ENCODE measurements around the gene CFAP74. TPM values are rescaled to one million over a fixed set of nuclear protein-coding genes. Genes with fewer than 3 reads are reported as not detected.

CFAP74 gene
- polyA plus RNA-seq, 1 donor from 2014 or later: 0.22 TPM

- H3K36me3 ChIP-seq (ENCODE audit: insufficient read depth, low read length): no peaks in the 10 kb centered on the region
- no peak overlapping the region for H3K27ac ChIP-seq (ENCODE audit: low read length)
- H3K9me3 ChIP-seq (ENCODE audit: low read length): no peaks in the 10 kb centered on the region
- no peak overlapping the region for H3K4me3 ChIP-seq (ENCODE audit: low read length)
- no peak overlapping the region for H3K4me2 ChIP-seq (ENCODE audit: low read length)
- no peak overlapping the region for H2AFZ ChIP-seq (ENCODE audit: low read depth, low read length)
- H3K27me3 ChIP-seq (ENCODE audit: insufficient read depth, low read depth, low read length): no peaks in the 10 kb centered on the region
- no peaks in the 10 kb centered on the region for H3F3A ChIP-seq (ENCODE audit: insufficient read depth, low read length, poor library complexity, severe bottlenecking)
- TF ChIP-seq REST (IDR thresholded peaks at IDR 0.05; ENCODE audit: borderline replicate concordance) (no peak), TAF1 (IDR thresholded peaks at IDR 0.05; ENCODE audit: low read depth) (no peak), CTCF (IDR thresholded peaks at IDR 0.05; ENCODE audit: poor library complexity, severe bottlenecking) (no peak), MXI1 (conservative IDR thresholded peaks at IDR 0.05; ENCODE audit: poor library complexity, severe bottlenecking) (no peak), RAD21 (conservative IDR thresholded peaks at IDR 0.05) (no peak), EZH2 (IDR thresholded peaks at IDR 0.05; ENCODE audit: borderline replicate concordance, insufficient read depth, low read length, poor library complexity, severe bottlenecking) (no peak), POLR2AphosphoS5 (IDR thresholded peaks at IDR 0.05) (no peak)
- H4K20me1 ChIP-seq (ENCODE audit: insufficient read depth): no peaks in the 10 kb centered on the region
- H3K9ac ChIP-seq (ENCODE audit: low read length): no peak overlapping the region
- H3K79me2 ChIP-seq (replicated peaks; ENCODE audit: insufficient read depth, low read length): no peaks in the 10 kb centered on the region
- no peaks in the 10 kb centered on the region for H3K9me2 ChIP-seq (ENCODE audit: insufficient read depth, low read length)
These were observed 46.7 kb downstream of the CFAP74 start for GRCh38 chr1:1956586-1957532.

- Histone ChIP-seq H3K9me2 (ENCODE audit: insufficient read depth, low read length) (no peaks in the 10 kb centered on the region), H3K9ac (ENCODE audit: low read length) (no peak overlapping the region), H3K79me2 (replicated peaks; ENCODE audit: insufficient read depth, low read length) (no peaks in the 10 kb centered on the region), H3K9me3 (ENCODE audit: low read length) (no peaks in the 10 kb centered on the region), H3K4me2 (ENCODE audit: low read length) (no peak overlapping the region), H3K27ac (ENCODE audit: low read length) (no peak overlapping the region), H4K20me1 (ENCODE audit: insufficient read depth) (no peaks in the 10 kb centered on the region), H3K27me3 (ENCODE audit: insufficient read depth, low read depth, low read length) (no peaks in the 10 kb centered on the region), H3K36me3 (ENCODE audit: insufficient read depth, low read length) (no peaks in the 10 kb centered on the region), H3F3A (ENCODE audit: insufficient read depth, low read length, poor library complexity, severe bottlenecking) (no peaks in the 10 kb centered on the region), H3K4me3 (ENCODE audit: low read length) (no peak overlapping the region), H2AFZ (ENCODE audit: low read depth, low read length) (no peak overlapping the region)
- TF ChIP-seq RAD21 (conservative IDR thresholded peaks at IDR 0.05) (no peak), MXI1 (conservative IDR thresholded peaks at IDR 0.05; ENCODE audit: poor library complexity, severe bottlenecking) (no peak), CTCF (IDR thresholded peaks at IDR 0.05; ENCODE audit: poor library complexity, severe bottlenecking) (no peak), EZH2 (IDR thresholded peaks at IDR 0.05; ENCODE audit: borderline replicate concordance, insufficient read depth, low read length, poor library complexity, severe bottlenecking) (no peak), TAF1 (IDR thresholded peaks at IDR 0.05; ENCODE audit: low read depth) (no peak), REST (IDR thresholded peaks at IDR 0.05; ENCODE audit: borderline replicate concordance) (no peak), EP300 (conservative IDR thresholded peaks at IDR 0.05; ENCODE audit: poor library complexity, severe bottlenecking) (no peak), POLR2AphosphoS5 (IDR thresholded peaks at IDR 0.05) (no peak), SMC3 (conservative IDR thresholded peaks at IDR 0.05; ENCODE audit: poor library complexity) (no peak)
These were observed 47.5 kb downstream of the CFAP74 start for GRCh38 chr1:1956101-1956500.

All from neural cell (in vitro differentiated cells).